ENCODE data around the gene TMEM212.

The TMEM212 gene

GRCh38 chr3:171890398-171890797 lies 47.2 kb downstream of the TMEM212 start:
- no peak for DNase-seq (ENCODE audit: low spot score)
- CTCF ChIA-PET: no interaction called here
- no peak for TF ChIP-seq CTCF (conservative IDR thresholded peaks at IDR 0.05; ENCODE audit: low read depth)

GRCh38 chr3:171892457-171892856 lies 49.3 kb downstream of the TMEM212 start:
- no peak for TF ChIP-seq CTCF (conservative IDR thresholded peaks at IDR 0.05; ENCODE audit: low read depth)
- ChIA-PET CTCF (no interaction called here), POLR2A (ENCODE audit: low non-redundant PET) (no interaction called here)
- H3K27ac ChIP-seq: no peak overlapping the region
- no peak for DNase-seq (ENCODE audit: low spot score)

More at GRCh38 chr3:171890398-171890797, 47.2 kb downstream of the TMEM212 start:
- POLR2A ChIA-PET (ENCODE audit: low non-redundant PET): no interaction called here
- no peak overlapping the region for H3K27ac ChIP-seq

- DNase-seq (ENCODE audit: low spot score): no peak
- ChIA-PET POLR2A (ENCODE audit: low non-redundant PET) (no interaction called here), CTCF (no interaction called here)
- no peak overlapping the region for H3K27ac ChIP-seq
- no peak for TF ChIP-seq CTCF (conservative IDR thresholded peaks at IDR 0.05; ENCODE audit: low read depth)
Measured at GRCh38 chr3:171895291-171895690, 52.1 kb downstream of the TMEM212 start.

GRCh38 chr3:171895900-171896299 lies 52.8 kb downstream of the TMEM212 start:
- ChIA-PET POLR2A (ENCODE audit: low non-redundant PET) (no interaction called here), CTCF (no interaction called here)
- no peak for TF ChIP-seq CTCF (conservative IDR thresholded peaks at IDR 0.05; ENCODE audit: low read depth)
- no peak overlapping the region for H3K27ac ChIP-seq
- DNase-seq (ENCODE audit: low spot score): no peak

- TF ChIP-seq CTCF (conservative IDR thresholded peaks at IDR 0.05; ENCODE audit: low read depth): no peak
- ChIA-PET CTCF (interaction anchor here (0.7 kb wide), 1 partner anchor 27 kb away, joined by 3 read pairs; no protein-coding TSS in a partner anchor), POLR2A (ENCODE audit: low non-redundant PET) (no interaction called here)
- no peak overlapping the region for H3K27ac ChIP-seq
- DNase-seq (ENCODE audit: low spot score): no peak
Measured at GRCh38 chr3:171896316-171896715, 53.2 kb downstream of the TMEM212 start.

GRCh38 chr3:171898192-171898591 lies 55.0 kb downstream of the TMEM212 start:
- DNase-seq (ENCODE audit: low spot score): no peak
- POLR2A ChIA-PET (ENCODE audit: low non-redundant PET): no interaction called here
- no peak for TF ChIP-seq CTCF (conservative IDR thresholded peaks at IDR 0.05; ENCODE audit: low read depth)
- no peak overlapping the region for H3K27ac ChIP-seq
- CTCF ChIA-PET: no interaction called here

GRCh38 chr3:171900446-171900845 lies 57.3 kb downstream of the TMEM212 start:
- DNase-seq (ENCODE audit: low spot score): no peak
- ChIA-PET POLR2A (ENCODE audit: low non-redundant PET) (no interaction called here), CTCF (interaction anchor here (0.8 kb wide), 1 partner anchor 1474 kb away, joined by 4 read pairs; no protein-coding TSS in a partner anchor)
- H3K27ac ChIP-seq: no peak overlapping the region
- no peak for TF ChIP-seq CTCF (conservative IDR thresholded peaks at IDR 0.05; ENCODE audit: low read depth)

Data from RWPE1 (cell line).